ENCODE data around the gene ANKRD13B. TPM values are rescaled to one million over a fixed set of nuclear protein-coding genes. Genes with fewer than 3 reads are reported as not detected.

The ANKRD13B gene
- total and polyA plus RNA-seq, 2 of the 13 experiments (the other 11 are each of a cell fraction or from before 2014, with no cell fraction given), result 1.7 to 1.8 TPM

DNA sequence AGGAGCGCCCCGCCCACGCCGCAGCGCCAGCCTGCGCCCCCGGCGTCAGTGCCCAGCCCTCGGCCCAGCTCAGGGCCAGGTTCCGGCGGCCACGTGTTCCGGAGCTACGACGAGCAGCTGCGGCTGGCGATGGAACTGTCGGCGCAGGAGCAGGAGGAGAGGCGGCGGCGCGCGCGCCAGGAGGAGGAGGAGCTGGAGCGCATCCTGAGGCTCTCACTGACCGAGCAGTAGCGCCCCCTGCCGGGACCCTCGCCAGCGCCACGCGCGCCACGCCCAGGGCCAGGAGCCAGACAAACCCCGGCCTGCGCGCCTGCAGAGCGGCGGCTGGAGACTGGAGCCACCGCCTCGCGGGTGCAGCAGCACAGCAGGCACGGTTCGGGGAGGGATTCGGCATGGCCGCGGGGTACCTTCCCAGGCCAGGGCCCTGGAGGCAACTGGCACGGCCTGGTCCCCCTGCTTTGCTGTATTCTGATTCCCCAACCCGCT is 20.5 kb downstream of the ANKRD13B start (continued):
- TF ChIP-seq ZNF331 (CRISPR knock-in tag; IDR thresholded peaks at IDR 0.05) (no peak; the same call in none of the 2 replicates), ZFP36L2 (CRISPR knock-in tag; IDR thresholded peaks at IDR 0.05) (no peak), SP2 (CRISPR knock-in tag; IDR thresholded peaks at IDR 0.05) (no peak; the same call in 1 of the 2 replicates), IKZF1 (IDR thresholded peaks at IDR 0.05) (no peak), ZNF616 (CRISPR knock-in tag; IDR thresholded peaks at IDR 0.05; ENCODE audit: low read depth) (peak; percentile 84), ZNF382 (CRISPR knock-in tag; IDR thresholded peaks at IDR 0.05; ENCODE audit: borderline replicate concordance) (no peak), KMT2A (CRISPR knock-in tag; IDR thresholded peaks at IDR 0.05) (peak; percentile 62; the same call in 1 of the 2 replicates), SNAI1 (CRISPR knock-in tag; IDR thresholded peaks at IDR 0.05; ENCODE audit: borderline replicate concordance) (no peak), KDM4B (CRISPR knock-in tag; IDR thresholded peaks at IDR 0.05) (no peak), ZNF232 (CRISPR knock-in tag; IDR thresholded peaks at IDR 0.05; ENCODE audit: borderline replicate concordance) (peak; percentile 68; the same call in 1 of the 2 replicates)
- TF ChIP-seq, protein P1, sequence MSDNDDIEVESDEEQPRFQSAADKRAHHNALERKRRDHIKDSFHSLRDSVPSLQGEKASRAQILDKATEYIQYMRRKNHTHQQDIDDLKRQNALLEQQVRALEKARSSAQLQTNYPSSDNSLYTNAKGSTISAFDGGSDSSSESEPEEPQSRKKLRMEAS (IDR thresholded peaks at IDR 0.05), result peak; percentile 98
- TF ChIP-seq, protein P2, sequence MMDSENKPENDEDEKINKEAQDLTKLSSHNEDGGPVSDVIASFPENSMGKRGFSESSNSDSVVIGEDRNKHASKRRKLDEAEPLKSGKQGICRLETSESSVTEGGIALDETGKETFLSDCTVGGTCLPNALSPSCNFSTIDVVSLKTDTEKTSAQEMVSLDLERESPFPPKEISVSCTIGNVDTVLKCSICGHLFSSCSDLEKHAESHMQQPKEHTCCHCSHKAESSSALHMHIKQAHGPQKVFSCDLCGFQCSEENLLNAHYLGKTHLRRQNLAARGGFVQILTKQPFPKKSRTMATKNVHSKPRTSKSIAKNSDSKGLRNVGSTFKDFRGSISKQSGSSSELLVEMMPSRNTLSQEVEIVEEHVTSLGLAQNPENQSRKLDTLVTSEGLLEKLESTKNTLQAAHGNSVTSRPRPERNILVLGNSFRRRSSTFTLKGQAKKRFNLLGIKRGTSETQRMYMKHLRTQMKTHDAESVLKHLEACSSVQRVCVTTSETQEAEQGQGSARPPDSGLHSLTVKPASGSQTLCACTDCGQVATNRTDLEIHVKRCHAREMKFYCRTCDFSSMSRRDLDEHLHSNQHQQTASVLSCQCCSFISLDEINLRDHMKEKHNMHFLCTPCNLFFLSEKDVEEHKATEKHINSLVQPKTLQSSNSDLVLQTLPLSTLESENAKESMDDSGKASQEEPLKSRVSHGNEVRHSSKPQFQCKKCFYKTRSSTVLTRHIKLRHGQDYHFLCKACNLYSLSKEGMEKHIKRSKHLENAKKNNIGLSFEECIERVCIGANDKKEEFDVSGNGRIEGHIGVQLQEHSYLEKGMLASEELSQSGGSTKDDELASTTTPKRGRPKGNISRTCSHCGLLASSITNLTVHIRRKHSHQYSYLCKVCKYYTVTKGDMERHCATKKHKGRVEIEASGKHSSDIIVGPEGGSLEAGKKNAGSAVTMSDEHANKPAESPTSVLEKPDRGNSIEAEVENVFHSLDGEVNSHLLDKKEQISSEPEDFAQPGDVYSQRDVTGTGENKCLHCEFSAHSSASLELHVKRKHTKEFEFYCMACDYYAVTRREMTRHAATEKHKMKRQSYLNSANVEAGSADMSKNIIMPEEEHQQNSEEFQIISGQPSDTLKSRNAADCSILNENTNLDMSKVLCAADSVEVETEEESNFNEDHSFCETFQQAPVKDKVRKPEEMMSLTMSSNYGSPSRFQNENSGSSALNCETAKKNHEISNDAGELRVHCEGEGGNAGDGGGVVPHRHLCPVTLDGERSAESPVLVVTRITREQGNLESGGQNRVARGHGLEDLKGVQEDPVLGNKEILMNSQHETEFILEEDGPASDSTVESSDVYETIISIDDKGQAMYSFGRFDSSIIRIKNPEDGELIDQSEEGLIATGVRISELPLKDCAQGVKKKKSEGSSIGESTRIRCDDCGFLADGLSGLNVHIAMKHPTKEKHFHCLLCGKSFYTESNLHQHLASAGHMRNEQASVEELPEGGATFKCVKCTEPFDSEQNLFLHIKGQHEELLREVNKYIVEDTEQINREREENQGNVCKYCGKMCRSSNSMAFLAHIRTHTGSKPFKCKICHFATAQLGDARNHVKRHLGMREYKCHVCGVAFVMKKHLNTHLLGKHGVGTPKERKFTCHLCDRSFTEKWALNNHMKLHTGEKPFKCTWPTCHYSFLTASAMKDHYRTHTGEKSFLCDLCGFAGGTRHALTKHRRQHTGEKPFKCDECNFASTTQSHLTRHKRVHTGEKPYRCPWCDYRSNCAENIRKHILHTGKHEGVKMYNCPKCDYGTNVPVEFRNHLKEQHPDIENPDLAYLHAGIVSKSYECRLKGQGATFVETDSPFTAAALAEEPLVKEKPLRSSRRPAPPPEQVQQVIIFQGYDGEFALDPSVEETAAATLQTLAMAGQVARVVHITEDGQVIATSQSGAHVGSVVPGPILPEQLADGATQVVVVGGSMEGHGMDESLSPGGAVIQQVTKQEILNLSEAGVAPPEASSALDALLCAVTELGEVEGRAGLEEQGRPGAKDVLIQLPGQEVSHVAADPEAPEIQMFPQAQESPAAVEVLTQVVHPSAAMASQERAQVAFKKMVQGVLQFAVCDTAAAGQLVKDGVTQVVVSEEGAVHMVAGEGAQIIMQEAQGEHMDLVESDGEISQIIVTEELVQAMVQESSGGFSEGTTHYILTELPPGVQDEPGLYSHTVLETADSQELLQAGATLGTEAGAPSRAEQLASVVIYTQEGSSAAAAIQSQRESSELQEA (CRISPR knock-in tag; IDR thresholded peaks at IDR 0.05; ENCODE audit: not compliant biosample characterization), result no peak
- TF ChIP-seq, protein P3, sequence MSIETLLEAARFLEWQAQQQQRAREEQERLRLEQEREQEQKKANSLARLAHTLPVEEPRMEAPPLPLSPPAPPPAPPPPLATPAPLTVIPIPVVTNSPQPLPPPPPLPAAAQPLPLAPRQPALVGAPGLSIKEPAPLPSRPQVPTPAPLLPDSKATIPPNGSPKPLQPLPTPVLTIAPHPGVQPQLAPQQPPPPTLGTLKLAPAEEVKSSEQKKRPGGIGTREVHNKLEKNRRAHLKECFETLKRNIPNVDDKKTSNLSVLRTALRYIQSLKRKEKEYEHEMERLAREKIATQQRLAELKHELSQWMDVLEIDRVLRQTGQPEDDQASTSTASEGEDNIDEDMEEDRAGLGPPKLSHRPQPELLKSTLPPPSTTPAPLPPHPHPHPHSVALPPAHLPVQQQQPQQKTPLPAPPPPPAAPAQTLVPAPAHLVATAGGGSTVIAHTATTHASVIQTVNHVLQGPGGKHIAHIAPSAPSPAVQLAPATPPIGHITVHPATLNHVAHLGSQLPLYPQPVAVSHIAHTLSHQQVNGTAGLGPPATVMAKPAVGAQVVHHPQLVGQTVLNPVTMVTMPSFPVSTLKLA (IDR thresholded peaks at IDR 0.05), result 0 out of 2 replicates have a peak, but pooled peaks have one; percentile 32
- TF ChIP-seq, protein P4, sequence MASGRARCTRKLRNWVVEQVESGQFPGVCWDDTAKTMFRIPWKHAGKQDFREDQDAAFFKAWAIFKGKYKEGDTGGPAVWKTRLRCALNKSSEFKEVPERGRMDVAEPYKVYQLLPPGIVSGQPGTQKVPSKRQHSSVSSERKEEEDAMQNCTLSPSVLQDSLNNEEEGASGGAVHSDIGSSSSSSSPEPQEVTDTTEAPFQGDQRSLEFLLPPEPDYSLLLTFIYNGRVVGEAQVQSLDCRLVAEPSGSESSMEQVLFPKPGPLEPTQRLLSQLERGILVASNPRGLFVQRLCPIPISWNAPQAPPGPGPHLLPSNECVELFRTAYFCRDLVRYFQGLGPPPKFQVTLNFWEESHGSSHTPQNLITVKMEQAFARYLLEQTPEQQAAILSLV (CRISPR knock-in tag; IDR thresholded peaks at IDR 0.05; ENCODE audit: borderline replicate concordance), result no peak
- TF ChIP-seq, protein P5, sequence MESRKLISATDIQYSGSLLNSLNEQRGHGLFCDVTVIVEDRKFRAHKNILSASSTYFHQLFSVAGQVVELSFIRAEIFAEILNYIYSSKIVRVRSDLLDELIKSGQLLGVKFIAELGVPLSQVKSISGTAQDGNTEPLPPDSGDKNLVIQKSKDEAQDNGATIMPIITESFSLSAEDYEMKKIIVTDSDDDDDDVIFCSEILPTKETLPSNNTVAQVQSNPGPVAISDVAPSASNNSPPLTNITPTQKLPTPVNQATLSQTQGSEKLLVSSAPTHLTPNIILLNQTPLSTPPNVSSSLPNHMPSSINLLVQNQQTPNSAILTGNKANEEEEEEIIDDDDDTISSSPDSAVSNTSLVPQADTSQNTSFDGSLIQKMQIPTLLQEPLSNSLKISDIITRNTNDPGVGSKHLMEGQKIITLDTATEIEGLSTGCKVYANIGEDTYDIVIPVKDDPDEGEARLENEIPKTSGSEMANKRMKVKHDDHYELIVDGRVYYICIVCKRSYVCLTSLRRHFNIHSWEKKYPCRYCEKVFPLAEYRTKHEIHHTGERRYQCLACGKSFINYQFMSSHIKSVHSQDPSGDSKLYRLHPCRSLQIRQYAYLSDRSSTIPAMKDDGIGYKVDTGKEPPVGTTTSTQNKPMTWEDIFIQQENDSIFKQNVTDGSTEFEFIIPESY (CRISPR knock-in tag; IDR thresholded peaks at IDR 0.05), result 0 out of 2 replicates have a peak, but pooled peaks have one; percentile 6

Measured in HepG2 (cell line).